SU-DHL-6 (cell line): ENCODE results near the gene HHLA2.

Source experiments
- H2AFZ ChIP-seq: fragments of 200-600 bp; sonication (generic); 2 replicates; pipeline ENCODE4 v1.6.1; 2014; ENCODE audit warnings: low read depth, mild to moderate bottlenecking, moderate library complexity, mixed read lengths, antibody characterized with exemption, low read length; ENCODE audit not compliant: severe bottlenecking
- H3F3A ChIP-seq: fragments of 200-600 bp; shearing (Covaris generic); 2 replicates; pipeline ENCODE4 v1.6.0; 2016; ENCODE audit warnings: antibody characterized with exemption, mild to moderate bottlenecking; ENCODE audit not compliant: insufficient read depth
- H3K27ac ChIP-seq: fragments of 200-600 bp; sonication (generic); 2 replicates; pipeline ENCODE4 v1.5.1; 2016; ENCODE audit warnings: low read depth, mild to moderate bottlenecking, low read length, moderate library complexity, mixed read lengths
- H3K27me3 ChIP-seq: fragments of 200-600 bp; sonication (generic), shearing (Covaris generic); 2 replicates; pipeline ENCODE4 v1.6.0; 2014; ENCODE audit warnings: mild to moderate bottlenecking, low read length
- H3K36me3 ChIP-seq: fragments of 200-600 bp; sonication (generic); 2 replicates; pipeline ENCODE4 v1.6.1; 2014; ENCODE audit warnings: mild to moderate bottlenecking, low read length, mixed read lengths
- H3K4me2 ChIP-seq: fragments of 300-600, 200-600 bp; shearing (Covaris generic), sonication (generic); 2 replicates; pipeline ENCODE4 v1.6.0; 2014; ENCODE audit warnings: low read length, low read depth, mild to moderate bottlenecking; ENCODE audit not compliant: poor library complexity, severe bottlenecking
- H3K4me3 ChIP-seq: fragments of 200-600 bp; sonication (generic); 2 replicates; pipeline ENCODE4 v1.5.1; 2014; ENCODE audit warnings: antibody characterized with exemption, low read length, mild to moderate bottlenecking, mixed read lengths; ENCODE audit not compliant: insufficient read depth, poor library complexity, severe bottlenecking
- H3K79me2 ChIP-seq: fragments of 200-600 bp; sonication (generic); 2 replicates; pipeline ENCODE4 v1.6.1; 2014; ENCODE audit warnings: mild to moderate bottlenecking, low read length, moderate library complexity; ENCODE audit not compliant: insufficient read depth
- H3K9ac ChIP-seq: fragments of 200-600 bp; sonication (generic); 2 replicates; pipeline ENCODE4 v1.7.0; 2014; ENCODE audit warnings: mild to moderate bottlenecking, low read length
- H3K9me2 ChIP-seq: fragments of 200-600 bp; sonication (generic); replicated peaks from 2 replicates; pipeline ENCODE4 v1.6.1; 2014; ENCODE audit warnings: low read length; ENCODE audit not compliant: insufficient read depth
- H3K9me3 ChIP-seq: fragments of 200-600 bp; sonication (generic); 2 replicates; pipeline ENCODE4 v1.6.1; 2014; ENCODE audit warnings: low read length, mixed read lengths; ENCODE audit not compliant: insufficient read depth
- H4K20me1 ChIP-seq: fragments of 200-600 bp; sonication (generic); 2 replicates; pipeline ENCODE4 v1.6.1; 2014; ENCODE audit warnings: low read depth, mild to moderate bottlenecking, antibody characterized with exemption, low read length, moderate library complexity, mixed read lengths
- CTCF ChIP-seq: fragments of 200-600 bp; sonication (generic); IDR thresholded peaks from one replicate; pipeline ENCODE4 v1.5.1; 2017; ENCODE audit warnings: antibody characterized with exemption, mild to moderate bottlenecking, low read length, moderate library complexity; ENCODE audit not compliant: insufficient read depth, poor library complexity, severe bottlenecking
- EZH2phosphoT487 ChIP-seq: fragments of 200-600 bp; sonication (generic), shearing (Covaris generic); conservative IDR thresholded peaks from 2 replicates; pipeline ENCODE4 v1.6.1; 2018; ENCODE audit warnings: mild to moderate bottlenecking, antibody characterized with exemption, low read length, moderate library complexity, mixed read lengths

HHLA2 gene

GRCh38 chr3:108410531-108410984, 114.2 kb downstream of the HHLA2 start:
- Histone ChIP-seq H4K20me1 (no peaks in the 10 kb centered on the region), H3K9ac (no peak overlapping the region), H3K27ac (no peak overlapping the region), H2AFZ (no peak overlapping the region), H3K27me3 (no peaks in the 10 kb centered on the region), H3K9me3 (no peaks in the 10 kb centered on the region), H3K4me3 (no peak overlapping the region), H3F3A (no peaks in the 10 kb centered on the region), H3K79me2 (no peaks in the 10 kb centered on the region), H3K36me3 (no peaks in the 10 kb centered on the region), H3K4me2 (no peak overlapping the region), H3K9me2 (no peaks in the 10 kb centered on the region)
- TF ChIP-seq EZH2phosphoT487 (no peak), CTCF (no peak)

GRCh38 chr3:108412121-108412750, 115.9 kb downstream of the HHLA2 start:
- H4K20me1 ChIP-seq: no peaks in the 10 kb centered on the region
- no peak overlapping the region for H3K4me3 ChIP-seq
- no peak overlapping the region for H2AFZ ChIP-seq
- TF ChIP-seq EZH2phosphoT487 (no peak), CTCF (no peak)
- H3K9ac ChIP-seq: no peak overlapping the region
- no peaks in the 10 kb centered on the region for H3K9me2 ChIP-seq
- H3K4me2 ChIP-seq: no peak overlapping the region
- no peaks in the 10 kb centered on the region for H3K36me3 ChIP-seq
- H3K9me3 ChIP-seq: no peaks in the 10 kb centered on the region
- no peaks in the 10 kb centered on the region for H3K27me3 ChIP-seq
- no peaks in the 10 kb centered on the region for H3F3A ChIP-seq
- no peak overlapping the region for H3K27ac ChIP-seq
- no peaks in the 10 kb centered on the region for H3K79me2 ChIP-seq

- Histone ChIP-seq H3K9me2 (no peaks in the 10 kb centered on the region), H3F3A (no peaks in the 10 kb centered on the region), H3K4me2 (no peak overlapping the region), H4K20me1 (no peaks in the 10 kb centered on the region), H3K36me3 (no peaks in the 10 kb centered on the region), H3K9ac (no peak overlapping the region), H2AFZ (no peak overlapping the region), H3K27ac (no peak overlapping the region), H3K27me3 (no peaks in the 10 kb centered on the region), H3K9me3 (no peaks in the 10 kb centered on the region), H3K4me3 (no peak overlapping the region), H3K79me2 (no peaks in the 10 kb centered on the region)
- TF ChIP-seq EZH2phosphoT487 (no peak), CTCF (no peak)
Observed at GRCh38 chr3:108414007-108414406, 117.7 kb downstream of the HHLA2 start.
